ENCODE results near the gene HOXD4. TPM values are rescaled to one million over a fixed set of nuclear protein-coding genes. Genes with fewer than 3 reads are reported as not detected.

The HOXD4 gene
- total RNA-seq: under 1 TPM; 0.17 to 0.68 TPM
- under 1 TPM; 0.34 to 0.99 (median 0.68) TPM for polyA plus RNA-seq (ENCODE audit: insufficient read length in 6 of 6)
- long read RNA-seq, donor 1: 0 reads
- long read RNA-seq, donor 2: 0 reads
- long read RNA-seq, donor 3: 0 reads
- long read RNA-seq, donor 4: 0 reads
- long read RNA-seq, donor 5, partial matches to known transcripts: 0 of 1 reads
- long read RNA-seq, donor 5, other reads (novel, unspliced or antisense): 0 of 1 reads
- long read RNA-seq, donor 6: 0 reads
- long read RNA-seq, donor 7: 0 reads
- long read RNA-seq, donor 8, partial matches to known transcripts: 0 of 2 reads
- long read RNA-seq, donor 8, other reads (novel, unspliced or antisense): 0 of 2 reads
- long read RNA-seq, donor 9: 0 reads
- long read RNA-seq, donor 10: 0 reads
- long read RNA-seq, donor 11, transcript HOXD4-201 (2 exons, 1,464 nt): major isoform, 6 of 6 reads
- long read RNA-seq, donor 11, partial matches to known transcripts: 0 of 6 reads
- long read RNA-seq, donor 11, other reads (novel, unspliced or antisense): 0 of 6 reads
- long read RNA-seq, donor 12: 0 reads

GRCh38 chr2:176151442-176152287 is at the start of gene HOXD4:
Gene HOXD4 (plus strand): TSS chr2:176151550. CDS start chr2:176151634, 84 bp downstream.
- H3K4me3 ChIP-seq: no peak within 1 kb of the TSS
- no peak within 1 kb of the TSS for H3K27ac ChIP-seq
- no peaks in the 10 kb centered on the region for H3K9me3 ChIP-seq
- intact Hi-C loops (cut with DNase I): no loop called here
- no peaks in the 10 kb centered on the region for H3K4me1 ChIP-seq
- peaks cover 98 to 100% of the 10 kb centered on the region in 2 donors for H3K27me3 ChIP-seq
- H3K36me3 ChIP-seq: no peaks in the 10 kb centered on the region
- DNase-seq (no peak), ATAC-seq (no peak)
- no peak for TF ChIP-seq CTCF (IDR thresholded peaks at IDR 0.05)

GRCh38 chr2:176101842-176102241 is 49.5 kb upstream of the HOXD4 start:
- ATAC-seq: no peak
- no peak for TF ChIP-seq CTCF (IDR thresholded peaks at IDR 0.05)
- peaks cover 99 to 100% of the 10 kb centered on the region in 2 donors for H3K27me3 ChIP-seq

GRCh38 chr2:176102309-176102866 is 49.0 kb upstream of the HOXD4 start:
- Histone ChIP-seq H3K4me3 (no peak overlapping the region), H3K4me1 (peaks cover under 1 to 28% of the 10 kb centered on the region in 2 donors), H3K27me3 (peaks cover 99 to 100% of the 10 kb centered on the region in 2 donors), H3K36me3 (no peaks in the 10 kb centered on the region), H3K9me3 (no peaks in the 10 kb centered on the region), H3K27ac (no peak overlapping the region)
- ATAC-seq (no peak), DNase-seq (no peak)
- no peak for TF ChIP-seq CTCF (IDR thresholded peaks at IDR 0.05)
- intact Hi-C loops (cut with DNase I): no loop called here

More at GRCh38 chr2:176101842-176102241, 49.5 kb upstream of the HOXD4 start:
- H3K36me3 ChIP-seq: no peaks in the 10 kb centered on the region
- H3K9me3 ChIP-seq: no peaks in the 10 kb centered on the region
- DNase-seq: no peak
- intact Hi-C loops (cut with DNase I): no loop called here
- no peak overlapping the region for H3K4me3 ChIP-seq
- no peak overlapping the region for H3K27ac ChIP-seq
- peaks cover 3 to 29% of the 10 kb centered on the region in 2 donors for H3K4me1 ChIP-seq

GRCh38 chr2:176103194-176103593 is 48.2 kb upstream of the HOXD4 start:
- Histone ChIP-seq H3K4me3 (no peak overlapping the region), H3K27me3 (peaks cover 98 to 100% of the 10 kb centered on the region in 2 donors), H3K4me1 (peaks cover 0 to 21% of the 10 kb centered on the region in 2 donors), H3K9me3 (no peaks in the 10 kb centered on the region), H3K27ac (no peak overlapping the region), H3K36me3 (no peaks in the 10 kb centered on the region)
- DNase-seq (no peak), ATAC-seq (no peak)
- intact Hi-C loops (cut with DNase I): no loop called here
- no peak for TF ChIP-seq CTCF (IDR thresholded peaks at IDR 0.05)
